Thyroid gland (tissue), 4 donors: Measurements from ENCODE around the gene RNF115.

ENCODE experiments used
- CTCF ChIP-seq, 6 experiments: fragments of 200-600 bp in 3 of 6; fragments of 450-650 bp in 3 of 6; sonication (generic) in 3 of 6; IDR thresholded peaks; one replicate each; pipeline ENCODE4 v1.5.1; 2016 to 2019; ENCODE audit warnings: antibody characterized with exemption in 6 of 6, mild to moderate bottlenecking in 2 of 6, inconsistent platforms in 1 of 6, moderate library complexity in 1 of 6
- POLR2A ChIP-seq, 2 donors: fragments of 450-650 bp; IDR thresholded peaks; one replicate each; pipeline ENCODE4 v1.6.1; 2017; ENCODE audit warnings: antibody characterized with exemption in 2 of 2, mild to moderate bottlenecking in 2 of 2, moderate library complexity in 1 of 2

- no peak for TF ChIP-seq CTCF (IDR thresholded peaks at IDR 0.05)
- TF ChIP-seq POLR2A (IDR thresholded peaks at IDR 0.05) = no peak
Measured at GRCh38 chr1:145796753-145797152, 27.1 kb downstream of the RNF115 start.
